Small intestine (tissue), 7 donors: Measurements from ENCODE around the gene PKD2L1. TPM values are rescaled to one million over a fixed set of nuclear protein-coding genes. Genes with fewer than 3 reads are reported as not detected.

ENCODE experiments used
- DNase-seq, 2 donors: peaks; one replicate each; pipeline versions ENCODE4 v3.0.0 to v3.0.0-alpha.2; 2013
- FAIRE-seq: peaks from 2 replicates; lab custom pipeline; 2012; peaks lifted over from hg19 to GRCh38; lab: Jason Lieb, UNC
- H3K27ac ChIP-seq, 3 donors: one replicate each; pipeline ENCODE4 v1.5.1; 2013; ENCODE audit warnings: low read length in 2 of 3, mild to moderate bottlenecking in 2 of 3, control low read depth in 1 of 3, inconsistent platforms in 1 of 3, low read depth in 1 of 3, moderate library complexity in 1 of 3
- H3K27me3 ChIP-seq, 3 donors: one replicate each; pipeline ENCODE4 v1.6.1; 2013; ENCODE audit warnings: low read length in 3 of 3, inconsistent platforms in 1 of 3; ENCODE audit not compliant: control insufficient read depth in 3 of 3, insufficient read depth in 3 of 3
- H3K36me3 ChIP-seq, 3 donors: one replicate each; pipeline ENCODE4 v1.6.1; 2013; ENCODE audit warnings: low read length in 3 of 3, inconsistent platforms in 1 of 3, low read depth in 1 of 3, mild to moderate bottlenecking in 1 of 3, moderate library complexity in 1 of 3; ENCODE audit not compliant: control insufficient read depth in 3 of 3, insufficient read depth in 2 of 3
- H3K4me1 ChIP-seq, 3 donors: one replicate each; pipeline ENCODE4 v1.6.1; 2013; ENCODE audit warnings: low read length in 2 of 3, inconsistent platforms in 1 of 3, low read depth in 1 of 3, mild to moderate bottlenecking in 1 of 3, moderate library complexity in 1 of 3; ENCODE audit not compliant: control insufficient read depth in 3 of 3, insufficient read depth in 2 of 3
- H3K4me3 ChIP-seq, 3 donors: one replicate each; pipeline ENCODE4 v1.5.1; 2013; ENCODE audit warnings: low read length in 3 of 3, control low read depth in 1 of 3, inconsistent platforms in 1 of 3, low read depth in 1 of 3, mild to moderate bottlenecking in 1 of 3, moderate library complexity in 1 of 3
- H3K9me3 ChIP-seq, 2 donors: one replicate each; pipeline ENCODE4 v1.6.1; 2013; ENCODE audit warnings: low read depth in 1 of 2, low read length in 1 of 2; ENCODE audit not compliant: control insufficient read depth in 2 of 2, insufficient read depth in 1 of 2
- WGBS, 3 donors: extraction: QIAGEN DNeasy Blood & Tissue Kit; methylation state at CpG; one replicate each; pipeline ENCODE4 v1.1.7; 2013; 5-methylcytosine and 5-hydroxymethylcytosine counted together
- polyA plus RNA-seq, 4 donors: library from polyadenylated mRNA; stranded (reverse) in 3 of 4; unstranded in 1 of 4; fragments of 200-250 nt in 3 of 4; fragments of 120-200 nt in 1 of 4; gene quantifications; one replicate each; pipeline versions ENCODE4 v1.2.1 to v1.2.3, GENCODE V29; 2013
- donor health status: healthy with polysubstance abuse.
- donor health status: control.
- donor health status: control.
- donor health status: Bipolar disorder and iron deficiency.
- donor health status: healthy.

Gene PKD2L1
- polyA plus RNA-seq, 4 donors, result 0.10 to 0.27 (median 0.19) TPM; not detected in 1

DNA sequence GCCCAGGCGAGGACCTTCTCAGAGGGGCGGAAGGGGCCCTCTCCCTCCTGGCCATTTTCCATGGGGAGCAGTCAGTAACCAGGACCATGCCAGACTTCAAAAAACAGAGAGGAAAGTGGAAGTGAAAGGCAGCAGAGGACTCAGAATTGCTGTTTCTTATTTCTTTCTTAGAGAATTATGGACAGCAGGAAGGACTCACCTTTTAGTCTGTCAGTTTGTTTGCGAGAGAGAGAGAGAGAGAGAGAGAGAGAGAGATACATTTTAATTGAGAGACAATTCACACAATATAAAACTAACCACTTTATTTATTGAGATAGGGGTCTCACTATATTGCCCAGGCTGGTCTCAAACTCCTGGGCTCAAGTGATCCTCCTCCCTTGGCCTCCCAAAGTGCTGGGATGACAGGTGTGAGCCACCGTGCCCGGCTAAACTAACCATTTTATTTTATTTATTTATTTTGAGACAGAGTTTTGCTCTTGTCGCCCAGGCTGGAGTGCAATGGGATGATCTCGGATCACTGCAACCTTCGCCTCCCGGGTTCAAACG is 41.5 kb upstream of the PKD2L1 start:
- peak overlapping the region; percentile 79 to 96 (median 86) for H3K27ac ChIP-seq
- DNase-seq, result no peak
- H3K9me3 ChIP-seq, result no peaks in the 10 kb centered on the region
- WGBS, 3 donors, result 52 to 66% (median 59%) methylated on average over 10 of the region's 10 CpGs
- no peak for FAIRE-seq
- no peaks in the 10 kb centered on the region for H3K36me3 ChIP-seq
- no peaks in the 10 kb centered on the region for H3K27me3 ChIP-seq
- peaks cover 5 to 54% (median 6%) of the 10 kb centered on the region in 3 donors for H3K4me1 ChIP-seq
- H3K4me3 ChIP-seq, result no peak overlapping the region

DNA sequence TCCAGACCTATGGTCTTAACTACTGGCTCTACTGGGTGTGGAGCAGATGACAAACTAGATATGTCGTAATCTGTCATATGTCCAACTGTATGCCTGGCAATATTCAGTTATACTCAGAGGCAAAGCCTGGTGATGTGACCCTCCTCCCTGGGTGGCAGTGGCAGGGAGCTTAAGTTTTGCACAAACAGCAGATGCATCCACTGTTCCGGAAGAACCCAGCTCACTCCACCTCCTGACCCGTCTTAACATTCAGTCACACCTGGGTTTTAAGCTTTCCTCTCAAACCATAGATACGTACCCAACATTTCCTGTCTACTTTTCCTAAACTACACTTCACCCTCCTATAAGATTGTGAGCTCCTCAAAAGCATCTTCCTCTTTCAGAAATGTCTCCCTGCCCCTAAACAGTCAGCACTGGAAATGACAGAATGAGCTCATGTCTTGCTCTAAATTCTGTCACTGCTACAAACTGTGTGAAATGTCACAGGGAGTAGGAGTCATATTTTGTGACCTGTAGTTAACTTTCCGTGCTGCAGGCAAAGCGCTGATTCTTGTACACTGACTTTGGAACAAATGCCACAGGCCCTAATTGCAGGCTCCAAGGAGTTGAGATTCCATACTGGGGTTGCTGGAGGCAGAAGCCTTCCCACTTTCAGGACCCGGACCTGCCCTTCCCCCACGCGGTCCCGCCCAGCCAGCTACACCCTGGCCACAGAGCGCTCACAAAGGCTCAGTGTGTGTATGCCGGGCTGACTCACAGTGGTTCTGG is 40.9 kb upstream of the PKD2L1 start:
- H3K27me3 ChIP-seq, result no peaks in the 10 kb centered on the region
- H3K4me3 ChIP-seq, result no peak overlapping the region
- peak; percentile 92 to 94 for DNase-seq
- no peaks in the 10 kb centered on the region for H3K36me3 ChIP-seq
- peaks cover 6 to 55% (median 7%) of the 10 kb centered on the region in 3 donors for H3K4me1 ChIP-seq
- no peaks in the 10 kb centered on the region for H3K9me3 ChIP-seq
- FAIRE-seq, result no peak
- peak overlapping the region; percentile 79 to 96 (median 86) for H3K27ac ChIP-seq
- 6 to 24% (median 9%) methylated on average over 12 of the region's 12 CpGs for WGBS, 3 donors

DNA sequence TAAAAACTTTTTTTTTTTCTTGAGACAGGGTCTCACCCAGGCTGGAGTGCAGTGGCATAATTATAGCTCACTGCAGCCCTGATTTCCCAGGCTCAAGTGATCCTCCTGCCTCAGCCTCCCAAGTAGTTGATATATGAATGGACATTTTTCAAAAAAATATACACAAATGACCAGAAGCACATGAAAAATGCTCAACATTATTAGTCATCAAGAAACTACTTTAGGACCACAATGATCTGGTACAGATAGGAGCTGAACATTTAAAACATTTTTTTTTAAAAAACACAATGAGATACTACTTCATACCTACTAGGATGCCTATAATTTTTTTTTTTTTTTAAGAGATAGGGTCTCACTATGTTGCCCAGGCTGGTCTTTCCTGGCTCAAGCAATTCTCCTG is 38.7 kb upstream of the PKD2L1 start:
- H3K4me1 ChIP-seq, result peaks cover 6 to 61% (median 10%) of the 10 kb centered on the region in 3 donors
- H3K36me3 ChIP-seq, result no peaks in the 10 kb centered on the region
- no peak for DNase-seq
- H3K27ac ChIP-seq, result no peak overlapping the region
- H3K4me3 ChIP-seq, result no peak overlapping the region
- FAIRE-seq, result no peak
- H3K27me3 ChIP-seq, result no peaks in the 10 kb centered on the region
- no peaks in the 10 kb centered on the region for H3K9me3 ChIP-seq

DNA sequence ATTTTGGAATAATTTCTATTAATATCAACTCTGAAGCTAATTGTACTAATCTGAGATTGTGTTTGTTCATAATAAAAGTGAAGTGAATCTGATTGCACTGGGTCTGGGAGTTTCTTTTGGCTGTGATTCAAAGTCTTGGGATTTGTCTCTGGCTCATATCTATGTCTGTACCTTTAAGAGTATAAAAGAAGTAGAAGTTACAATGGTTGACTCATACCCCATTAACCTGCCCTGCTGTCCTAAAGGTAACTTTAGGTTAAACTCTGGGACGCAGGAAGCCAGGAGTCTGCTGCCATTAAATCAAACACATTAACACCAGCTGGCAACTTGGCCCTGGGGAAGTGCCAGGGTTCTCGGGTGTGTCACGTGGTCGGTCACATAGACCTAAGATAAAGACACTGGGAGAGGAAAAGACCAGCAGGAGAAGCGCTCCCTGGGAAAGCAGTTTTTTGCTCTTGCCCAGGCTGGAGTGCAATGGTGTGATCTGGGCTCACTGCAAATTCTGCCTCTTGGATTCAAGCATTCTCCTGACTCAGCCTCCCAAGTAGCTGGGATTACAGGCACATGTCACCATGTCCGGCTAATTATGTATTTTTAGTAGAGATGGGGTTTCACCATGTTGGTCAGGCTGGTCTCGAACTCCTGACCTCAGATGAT is 34.8 kb upstream of the PKD2L1 start:
- Histone ChIP-seq H3K4me1 (peaks cover 0 to 47% (median 14%) of the 10 kb centered on the region in 3 donors), H3K4me3 (no peak overlapping the region), H3K9me3 (no peaks in the 10 kb centered on the region), H3K27ac (peak overlapping the region; percentile 45 to 80 (median 50)), H3K36me3 (peaks cover 0 to 14% (median 2%) of the 10 kb centered on the region in 3 donors), H3K27me3 (no peaks in the 10 kb centered on the region)
- DNase-seq, result peak; percentile 95 to 99
- peak; percentile 19 for FAIRE-seq
- WGBS, 3 donors, result 16 to 43% (median 23%) methylated on average over 7 of the region's 7 CpGs

DNA sequence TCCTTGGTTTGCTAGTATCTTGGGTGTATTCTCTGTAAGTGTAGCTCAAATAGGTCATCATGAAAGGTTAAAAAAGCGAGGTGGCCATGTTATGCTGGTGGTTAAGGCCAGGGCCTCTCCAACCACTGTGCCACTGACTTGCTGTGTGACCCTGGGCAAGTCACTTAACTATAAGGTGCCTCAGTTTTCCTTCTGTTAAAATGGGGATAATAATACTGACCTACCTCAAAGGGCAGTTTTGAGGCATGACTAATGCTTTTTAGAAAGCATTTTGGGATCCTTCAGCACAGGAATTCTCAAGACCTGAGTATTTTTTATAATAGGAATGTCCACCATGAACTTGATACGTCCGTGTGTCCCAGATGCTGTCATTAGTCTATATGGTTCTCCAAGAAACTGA is 34.1 kb upstream of the PKD2L1 start:
- WGBS, 3 donors, result 50 to 74% (median 58%) methylated on average over 3 of the region's 3 CpGs

DNA sequence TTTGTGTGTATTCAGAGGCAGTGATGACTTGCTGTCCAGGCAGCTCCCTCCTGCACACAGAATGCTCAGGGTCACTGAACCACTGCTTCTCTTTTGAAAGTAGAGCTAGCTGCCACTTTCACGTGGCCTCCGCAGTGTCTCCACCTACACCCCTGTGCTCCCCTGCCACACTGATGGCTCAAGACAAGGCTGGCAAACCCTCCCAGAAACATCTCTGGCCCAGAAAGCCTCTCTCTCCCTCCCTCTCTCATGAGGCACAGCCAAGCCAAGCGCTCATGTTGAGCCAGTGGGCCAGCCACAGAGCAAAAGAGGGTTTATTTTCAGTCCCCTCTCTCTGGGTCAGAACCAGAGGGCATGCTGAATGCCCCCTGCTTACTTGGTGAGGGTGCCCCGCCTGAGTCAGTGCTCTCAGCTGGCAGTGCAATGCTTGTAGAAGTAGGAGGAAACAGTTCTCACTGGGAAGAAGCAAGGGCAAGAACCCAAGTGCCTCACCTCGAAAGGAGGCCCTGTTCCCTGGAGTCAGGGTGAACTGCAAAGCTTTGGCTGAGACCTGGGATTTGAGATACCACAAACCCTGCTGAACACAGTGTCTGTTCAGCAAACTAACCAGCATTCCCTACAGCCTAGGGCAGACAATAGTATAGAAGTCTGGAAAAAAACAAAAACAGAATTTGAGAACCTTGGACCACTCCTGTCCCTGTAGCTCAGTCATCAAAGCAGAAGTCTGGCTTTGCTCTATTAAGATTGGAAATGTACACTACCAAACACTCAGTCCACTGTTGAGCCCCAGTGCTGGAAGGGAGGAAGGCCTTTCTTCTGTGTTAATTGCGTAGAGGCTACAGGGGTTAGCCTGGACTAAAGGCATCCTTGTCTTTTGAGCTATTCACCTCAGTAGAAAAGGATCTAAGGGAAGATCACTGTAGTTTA is 32.8 kb upstream of the PKD2L1 start:
- 54 to 78% (median 66%) methylated on average over 6 of the region's 6 CpGs for WGBS, 3 donors

More for the DNA sequence above, 34.1 kb upstream of the PKD2L1 start:
- FAIRE-seq (no peak), DNase-seq (no peak)
- Histone ChIP-seq H3K27me3 (no peaks in the 10 kb centered on the region), H3K4me3 (no peak overlapping the region), H3K27ac (peak overlapping the region in 1 of 3 donors; percentile 24), H3K9me3 (no peaks in the 10 kb centered on the region), H3K4me1 (peaks cover 2 to 52% (median 16%) of the 10 kb centered on the region in 3 donors), H3K36me3 (peaks cover 0 to 14% (median 2%) of the 10 kb centered on the region in 3 donors)

DNA sequence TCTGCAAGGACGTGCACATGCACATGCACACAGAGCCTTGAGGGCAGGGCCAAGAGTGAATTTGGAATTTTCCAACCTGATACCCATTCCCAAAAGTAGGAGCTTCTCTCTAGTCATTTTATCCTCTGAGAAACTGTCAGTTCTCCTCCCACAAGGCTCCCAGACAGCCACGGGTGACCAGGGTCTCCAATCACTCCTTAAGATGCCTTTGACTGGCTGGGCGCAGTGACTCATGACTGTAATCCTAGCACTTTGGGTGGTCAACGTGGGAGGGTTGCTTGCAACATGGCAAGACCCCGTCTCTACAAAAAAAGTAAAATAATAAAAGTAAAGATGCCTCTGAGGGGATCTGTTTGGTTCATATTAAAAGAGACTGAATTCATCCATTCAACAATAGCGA is 30.2 kb upstream of the PKD2L1 start:
- H3K9me3 ChIP-seq, result no peaks in the 10 kb centered on the region
- no peaks in the 10 kb centered on the region for H3K27me3 ChIP-seq
- no peak for DNase-seq
- no peak overlapping the region for H3K4me3 ChIP-seq
- H3K27ac ChIP-seq, result peak overlapping the region in 1 of 3 donors; percentile 6
- H3K4me1 ChIP-seq, result peaks cover 2 to 47% (median 14%) of the 10 kb centered on the region in 3 donors
- peaks cover 0 to 23% (median 2%) of the 10 kb centered on the region in 3 donors for H3K36me3 ChIP-seq
- FAIRE-seq, result no peak
- WGBS, 3 donors, result 63 to 70% (median 69%) methylated on average over 6 of the region's 6 CpGs

More for the DNA sequence above, 32.8 kb upstream of the PKD2L1 start:
- Histone ChIP-seq H3K27ac (peak overlapping the region in 1 of 3 donors; percentile 51), H3K36me3 (peaks cover 0 to 14% (median 2%) of the 10 kb centered on the region in 3 donors), H3K9me3 (no peaks in the 10 kb centered on the region), H3K4me1 (peaks cover 2 to 58% (median 16%) of the 10 kb centered on the region in 3 donors), H3K4me3 (no peak overlapping the region), H3K27me3 (no peaks in the 10 kb centered on the region)
- DNase-seq (no peak), FAIRE-seq (no peak)
